Measurements from ENCODE around the gene NSF.
"Not testable (repeated sequence)": the region's sequence is repeated elsewhere in the genome, so short reads cannot be mapped to it uniquely, and the experiment has no call there.

NSF gene

GRCh38 chr17:46590157-46591146 is at the start of gene NSF:
Gene NSF, plus strand, starts transcription at chr17:46590669. Its CDS starts 107 bp downstream, at chr17:46590776.
- not testable (repeated sequence) for DNase-seq (ENCODE audit: low spot score)

- not testable (repeated sequence) for DNase-seq (ENCODE audit: low spot score)
Measured at GRCh38 chr17:46548607-46549006, 41.9 kb upstream of the NSF start.

- DNase-seq (ENCODE audit: low spot score), result not testable (repeated sequence)
Measured at GRCh38 chr17:46559155-46559554, 31.3 kb upstream of the NSF start.

- not testable (repeated sequence) for DNase-seq (ENCODE audit: low spot score)
Measured at GRCh38 chr17:46560048-46560447, 30.4 kb upstream of the NSF start.

GRCh38 chr17:46566284-46566683 is 24.2 kb upstream of the NSF start:
- not testable (repeated sequence) for DNase-seq (ENCODE audit: low spot score)

- not testable (repeated sequence) for DNase-seq (ENCODE audit: low spot score)
Measured at GRCh38 chr17:46566980-46567379, 23.5 kb upstream of the NSF start.

- not testable (repeated sequence) for DNase-seq (ENCODE audit: low spot score)
Measured at GRCh38 chr17:46571796-46572195, 18.7 kb upstream of the NSF start.

GRCh38 chr17:46579083-46580075 is 11.1 kb upstream of the NSF start, which contains the start of gene ARL17A:
Gene ARL17A, minus strand, starts transcription at chr17:46579691. Its CDS starts 3,369 bp downstream, at chr17:46576322.
- DNase-seq (ENCODE audit: low spot score), result not testable (repeated sequence)

GRCh38 chr17:46580082-46580481 is 10.4 kb upstream of the NSF start:
- DNase-seq (ENCODE audit: low spot score), result not testable (repeated sequence)

- DNase-seq (ENCODE audit: low spot score), result not testable (repeated sequence)
Measured at GRCh38 chr17:46585444-46585843, 5.0 kb upstream of the NSF start.

GRCh38 chr17:46591332-46591731 is 863 bp downstream of the NSF start:
- not testable (repeated sequence) for DNase-seq (ENCODE audit: low spot score)

GRCh38 chr17:46598344-46598931 is 8.0 kb downstream of the NSF start:
- not testable (repeated sequence) for DNase-seq (ENCODE audit: low spot score)

- not testable (repeated sequence) for DNase-seq (ENCODE audit: low spot score)
Measured at GRCh38 chr17:46600767-46601166, 10.3 kb downstream of the NSF start.

- DNase-seq (ENCODE audit: low spot score), result not testable (repeated sequence)
Measured at GRCh38 chr17:46603125-46603524, 12.7 kb downstream of the NSF start.

GRCh38 chr17:46611304-46611703 is 20.8 kb downstream of the NSF start:
- DNase-seq (ENCODE audit: low spot score), result not testable (repeated sequence)

GRCh38 chr17:46613876-46614275 is 23.4 kb downstream of the NSF start:
- DNase-seq (ENCODE audit: low spot score), result not testable (repeated sequence)

- not testable (repeated sequence) for DNase-seq (ENCODE audit: low spot score)
Measured at GRCh38 chr17:46617121-46617520, 26.7 kb downstream of the NSF start.

- not testable (repeated sequence) for DNase-seq (ENCODE audit: low spot score)
Measured at GRCh38 chr17:46618975-46619374, 28.5 kb downstream of the NSF start.

GRCh38 chr17:46623790-46624189 is 33.3 kb downstream of the NSF start:
- DNase-seq (ENCODE audit: low spot score), result not testable (repeated sequence)

- not testable (repeated sequence) for DNase-seq (ENCODE audit: low spot score)
Measured at GRCh38 chr17:46624726-46625125, 34.3 kb downstream of the NSF start.

- DNase-seq (ENCODE audit: low spot score), result not testable (repeated sequence)
Measured at GRCh38 chr17:46627452-46627851, 37.0 kb downstream of the NSF start.

Measured in cerebellar cortex (tissue), 1 donor.